GM18870 (cell line): ENCODE measurements around the gene ERLEC1.
"Not testable (repeated sequence)": the region's sequence is repeated elsewhere in the genome, so short reads cannot be mapped to it uniquely, and the experiment has no call there.

Experiments used
- ATAC-seq: cut with Tn5 transposase; IDR thresholded peaks from one replicate; pipeline ENCODE4 v1.9.1; 2021; ENCODE audit warnings: moderate library complexity; ENCODE audit not compliant: unreplicated experiment

The ERLEC1 gene

DNA sequence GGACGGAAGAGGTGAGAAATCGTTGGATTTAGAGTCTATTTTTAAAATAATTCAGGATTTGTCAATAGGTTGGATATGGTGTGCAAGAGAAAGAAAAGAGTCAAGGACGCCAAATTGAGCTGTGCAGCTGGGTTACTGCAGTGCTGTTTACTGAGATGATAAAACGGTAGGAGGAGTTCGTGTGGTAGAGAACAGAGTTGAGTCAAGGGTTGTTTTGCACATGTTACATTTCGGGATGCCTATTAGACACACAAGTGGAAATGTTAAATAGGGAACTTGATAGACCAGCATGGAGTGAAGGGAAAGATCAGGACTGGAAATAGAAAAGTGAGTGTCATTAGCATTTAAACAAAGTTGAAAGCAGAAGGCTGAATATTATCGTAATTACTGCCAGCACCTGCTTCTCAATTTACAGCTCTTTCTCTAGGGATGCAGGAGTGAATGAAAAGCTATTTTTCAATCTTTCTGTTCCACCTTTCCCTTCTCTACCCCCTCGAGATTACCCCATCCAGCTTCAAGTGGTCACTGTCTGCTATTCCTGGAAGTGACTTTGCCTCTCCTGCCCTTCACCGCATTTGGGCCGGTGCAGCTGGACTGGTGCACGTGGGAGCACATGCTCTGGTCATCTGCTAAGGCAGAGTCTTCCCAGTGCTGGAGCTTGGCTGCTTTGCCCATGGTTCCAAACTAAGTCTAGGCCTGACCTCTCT lies 42.6 kb downstream of the ERLEC1 start:
- no peak for ATAC-seq

DNA sequence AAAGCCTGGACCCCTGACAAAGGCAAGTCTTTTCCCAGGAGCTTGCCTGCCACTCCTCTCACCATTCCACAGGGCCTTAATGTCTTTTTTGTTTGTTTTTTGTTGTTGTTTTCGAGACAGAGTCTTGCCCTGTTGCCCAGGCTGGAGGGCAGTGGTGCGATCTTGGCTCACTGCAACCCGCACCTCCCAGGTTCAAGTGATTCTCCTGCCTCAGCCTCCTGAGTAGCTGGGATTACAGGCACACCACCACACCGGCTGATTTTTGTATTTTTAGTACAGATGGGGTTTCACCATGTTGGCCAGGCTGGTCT lies 43.1 kb downstream of the ERLEC1 start:
- ATAC-seq, result not testable (repeated sequence)

- ATAC-seq, result no peak
Observed at GRCh38 chr2:53840580-53840979, 53.7 kb downstream of the ERLEC1 start.

DNA sequence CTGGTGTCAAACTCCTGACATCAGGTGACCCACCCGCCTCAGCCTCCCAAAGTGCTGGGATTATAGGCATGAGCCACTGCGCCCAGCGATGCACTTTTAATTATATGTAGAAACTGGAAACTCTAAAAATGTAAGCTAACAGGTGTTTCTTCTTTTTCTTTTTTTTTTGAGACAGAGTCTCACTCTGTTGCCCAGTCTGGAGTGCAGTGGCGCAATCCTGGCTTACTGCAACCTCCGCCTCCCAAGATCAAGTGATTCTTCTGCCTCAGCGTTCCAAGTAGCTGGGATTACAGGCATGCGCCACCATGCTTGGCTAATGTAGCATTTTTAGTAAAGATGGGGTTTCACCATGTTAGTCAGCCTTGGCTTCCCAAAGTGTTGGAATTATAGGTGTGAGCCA lies 54.8 kb downstream of the ERLEC1 start:
- ATAC-seq, result not testable (repeated sequence)

- ATAC-seq, result no peak
Observed at GRCh38 chr2:53842891-53843290, 56.0 kb downstream of the ERLEC1 start.

- ATAC-seq, result no peak
Observed at GRCh38 chr2:53843595-53843994, 56.8 kb downstream of the ERLEC1 start.

DNA sequence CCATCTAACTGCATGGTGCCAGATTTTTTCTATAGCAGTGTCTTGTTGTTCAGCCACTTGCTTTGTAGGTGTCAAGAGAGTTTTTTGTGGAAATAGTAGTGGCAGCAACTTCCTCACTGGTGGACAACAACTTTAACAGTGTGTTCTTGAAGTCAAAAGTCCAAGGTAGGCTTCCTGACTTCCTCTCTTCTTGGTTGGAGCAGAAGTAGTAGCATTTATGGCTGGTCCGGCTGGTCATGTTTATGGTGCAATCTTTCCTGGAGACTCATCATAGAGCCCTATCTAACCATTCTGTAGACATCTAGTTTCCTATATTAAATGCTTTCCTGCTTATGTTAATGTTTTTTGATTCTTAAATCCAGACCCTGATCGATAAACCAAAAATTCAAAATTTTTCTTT lies 61.2 kb downstream of the ERLEC1 start:
- no peak for ATAC-seq

GRCh38 chr2:53851052-53851757 lies 64.4 kb downstream of the ERLEC1 start:
- not testable (repeated sequence) for ATAC-seq

DNA sequence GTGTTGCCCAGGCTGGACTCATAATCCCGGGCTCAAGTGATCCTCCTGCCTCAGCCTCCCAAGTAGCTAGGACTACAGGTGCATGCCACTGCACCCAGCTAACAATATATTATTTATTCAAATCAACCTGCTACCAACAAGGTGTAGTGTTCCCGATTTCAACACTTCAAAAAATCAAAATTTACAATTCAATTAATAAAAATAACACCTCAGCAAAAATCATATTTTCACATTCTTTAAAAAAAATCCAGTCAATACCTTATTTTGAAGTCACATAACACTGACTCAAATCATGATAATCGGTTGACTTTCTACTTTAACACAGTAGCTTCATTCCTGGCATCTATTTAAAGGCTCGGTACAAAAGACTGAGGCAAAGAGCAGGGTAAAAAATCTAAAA lies 65.7 kb downstream of the ERLEC1 start:
- ATAC-seq, result no peak

GRCh38 chr2:53854678-53855077 lies 67.8 kb downstream of the ERLEC1 start:
- peak; percentile 68 for ATAC-seq

GRCh38 chr2:53856272-53856671 lies 69.4 kb downstream of the ERLEC1 start:
- ATAC-seq, result no peak

GRCh38 chr2:53859206-53860181 lies 72.7 kb downstream of the ERLEC1 start, which contains the start of gene GPR75:
TSS of gene GPR75 (minus strand) at chr2:53859967. CDS start at chr2:53854756, 5,211 bp downstream.
- ATAC-seq, result no peak

GRCh38 chr2:53861824-53862223 lies 75.0 kb downstream of the ERLEC1 start:
- ATAC-seq, result no peak

GRCh38 chr2:53863538-53864227 lies 76.8 kb downstream of the ERLEC1 start:
- no peak for ATAC-seq

- ATAC-seq, result no peak
Observed at GRCh38 chr2:53865264-53865663, 78.4 kb downstream of the ERLEC1 start.

DNA sequence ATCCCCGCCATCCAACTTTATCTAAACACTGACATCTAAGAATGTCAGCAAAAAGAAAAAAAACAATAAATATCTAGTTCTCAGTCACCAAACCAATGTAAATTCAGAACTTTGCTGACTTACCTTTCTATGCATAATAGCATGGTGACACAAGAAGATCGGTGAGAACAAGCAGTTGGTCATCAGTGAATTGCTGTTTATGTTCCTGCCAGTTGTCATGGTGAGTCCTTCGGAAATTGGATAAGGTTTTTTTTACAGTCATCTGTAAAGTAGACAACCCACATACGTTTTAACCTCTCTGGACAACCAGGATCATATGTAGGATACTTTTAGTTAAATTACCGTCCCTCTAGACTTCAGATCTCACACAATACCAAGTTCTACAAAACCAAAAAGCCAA lies 79.1 kb downstream of the ERLEC1 start:
- ATAC-seq, result no peak

DNA sequence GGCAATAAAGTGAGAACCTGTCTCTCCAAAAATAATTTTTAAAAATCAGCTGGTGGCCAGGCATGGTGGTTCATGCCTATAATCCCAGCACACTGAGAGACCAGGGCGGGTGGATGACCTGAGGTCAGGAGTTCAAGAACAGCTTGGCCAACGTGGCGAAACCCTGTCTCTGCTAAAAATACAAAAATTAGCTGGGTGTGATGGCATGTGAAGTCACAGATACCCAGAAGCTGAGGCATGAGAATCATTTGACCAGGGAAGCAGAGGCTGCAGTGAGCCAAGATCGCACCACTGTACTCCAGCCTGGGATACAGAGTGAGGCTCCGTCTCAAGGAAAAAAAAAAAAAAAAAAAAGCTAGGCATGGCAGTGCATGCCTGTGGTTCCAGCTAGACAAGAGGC lies 80.3 kb downstream of the ERLEC1 start:
- no peak for ATAC-seq

- ATAC-seq, result no peak
Observed at GRCh38 chr2:53867773-53868172, 80.9 kb downstream of the ERLEC1 start.
